CD4-positive, alpha-beta T cell (primary cell): ENCODE results near the gene PARVB. TPM values are rescaled to one million over a fixed set of nuclear protein-coding genes. Genes with fewer than 3 reads are reported as not detected.

Experiments
- ATAC-seq: fragments of 200-7000 bp; cut with Tn5 transposase; one replicate; pipeline ENCODE4 v1.10.0; 2022; ENCODE audit warnings: mild to moderate bottlenecking; ENCODE audit not compliant: poor library complexity
- CTCF ChIA-PET: fragments of 350-600 bp; sonication (Branson Sonifier 250); formaldehyde crosslinking; loops from one replicate; lab custom pipeline; 2021; ENCODE audit warnings: antibody characterized with exemption, inconsistent platforms; lab: Charles Lee
- POLR2A ChIA-PET: fragments of 350-600 bp; sonication (Branson Sonifier 250); formaldehyde crosslinking; loops from one replicate; lab custom pipeline; 2021; ENCODE audit warnings: antibody characterized with exemption, inconsistent platforms; lab: Charles Lee
- DNase-seq, 14 experiments: peaks; one replicate each; pipeline ENCODE4 v3.0.0-alpha.2; 2013 to 2020; ENCODE audit warnings: mixed read lengths in 2 of 14
- H3K27ac ChIP-seq, 2 donors: one replicate each; pipeline versions ENCODE4 v1.5.1 to v1.7.0; 2013; ENCODE audit warnings: low read length in 2 of 2, low read depth in 1 of 2, mild to moderate bottlenecking in 1 of 2
- H3K27me3 ChIP-seq, 2 experiments: 1 replicate in 1 of 2; 2 replicates in 1 of 2; pipeline versions ENCODE4 v1.6.1 to v1.7.0; 2013; ENCODE audit warnings: low read length in 2 of 2, control low read depth in 1 of 2, mild to moderate bottlenecking in 1 of 2, moderate library complexity in 1 of 2; ENCODE audit not compliant: insufficient read depth in 2 of 2, control insufficient read depth in 1 of 2
- H3K36me3 ChIP-seq: one replicate; pipeline ENCODE4 v1.6.1; 2013; ENCODE audit warnings: low read length, control low read depth; ENCODE audit not compliant: insufficient read depth
- H3K4me1 ChIP-seq: one replicate; pipeline ENCODE4 v1.6.1; 2013; ENCODE audit warnings: low read length, control low read depth; ENCODE audit not compliant: insufficient read depth
- H3K4me3 ChIP-seq: one replicate; pipeline ENCODE4 v1.5.1; 2013; ENCODE audit warnings: mild to moderate bottlenecking, low read length, moderate library complexity
- H3K9me3 ChIP-seq, 2 experiments: 1 replicate in 1 of 2; 2 replicates in 1 of 2; pipeline versions ENCODE4 v1.6.1 to v1.7.0; 2013; ENCODE audit warnings: low read length in 2 of 2, mild to moderate bottlenecking in 2 of 2, control low read depth in 1 of 2, moderate library complexity in 1 of 2; ENCODE audit not compliant: control insufficient read depth in 1 of 2, insufficient read depth in 1 of 2
- H3K27ac Mint-ChIP-seq: one replicate; pipeline ENCODE4 v1.8.0; 2020; ENCODE audit warnings: mixed read lengths
- H3K27me3 Mint-ChIP-seq: one replicate; pipeline ENCODE4 v1.8.0; 2021; ENCODE audit warnings: mixed read lengths
- H3K36me3 Mint-ChIP-seq: one replicate; pipeline ENCODE4 v1.8.0; 2021; ENCODE audit warnings: low read depth, mixed read lengths
- H3K4me1 Mint-ChIP-seq: one replicate; pipeline ENCODE4 v1.8.0; 2021; ENCODE audit warnings: low read depth, mixed read lengths
- H3K4me3 Mint-ChIP-seq: one replicate; pipeline ENCODE4 v1.8.0; 2020; ENCODE audit warnings: mild to moderate bottlenecking, mixed read lengths
- H3K9me3 Mint-ChIP-seq: one replicate; pipeline ENCODE4 v1.8.0; 2020; ENCODE audit warnings: mixed read lengths
- intact Hi-C, 2 experiments: fragments of 100-400 bp; cut with DNase I in 1 of 2; cut with micrococcal nuclease in 1 of 2; formaldehyde crosslinking; loops; one replicate each; pipeline versions ENCODE4 v1.15.1 to v1.9.0; 2023 to 2025; cut with DNase I, micrococcal nuclease
- total RNA-seq, 174 experiments: library from RNA in 2 of 174; stranded (reverse) in 2 of 174; gene quantifications; one replicate each; pipeline ENCODE4 v1.2.3 and lab custom pipeline; 2021 to 2026
- TF ChIP-seq, protein P1 (sequence below): fragments of 200-600 bp; IDR thresholded peaks from one replicate; pipeline ENCODE4 v1.8.0; 2022; ENCODE audit warnings: antibody characterized with exemption, mild to moderate bottlenecking

PARVB gene
- total RNA-seq, 2 experiments from 2014 or later, result 6.2 to 6.4 TPM

DNA sequence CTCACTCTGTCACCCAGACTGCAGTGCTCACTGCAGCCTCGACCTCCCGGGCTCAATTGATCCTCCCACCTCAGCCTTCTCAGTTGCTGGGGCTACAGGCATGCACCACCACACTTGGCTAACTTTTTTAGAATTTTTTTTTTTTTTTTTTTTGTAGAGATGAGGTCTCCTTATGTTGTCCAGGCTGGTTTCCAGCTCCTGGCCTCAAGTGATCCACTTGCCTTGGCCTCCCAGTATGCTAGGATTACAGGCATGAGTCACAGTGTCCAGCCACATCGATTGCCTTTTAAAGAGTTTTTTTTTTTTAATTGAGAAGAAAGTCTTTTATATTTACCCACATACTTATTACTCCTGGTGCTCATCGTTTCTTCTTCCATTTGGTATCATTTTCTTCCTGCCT is 186.6 kb downstream of the PARVB start:
- no peaks in the 10 kb centered on the region for H3K4me1 Mint-ChIP-seq
- H3K9me3 Mint-ChIP-seq, result peaks cover 6% of the 10 kb centered on the region
- ChIA-PET CTCF (no interaction called here), POLR2A (interaction anchor here (0.6 kb wide), 1 partner anchor 29 kb away, joined by 3 read pairs; no protein-coding TSS in a partner anchor)
- H3K27me3 ChIP-seq, result no peaks in the 10 kb centered on the region
- intact Hi-C loops, result no loop called here
- peaks cover 6% of the 10 kb centered on the region for H3K36me3 ChIP-seq
- no peak overlapping the region for H3K4me3 Mint-ChIP-seq
- peaks cover 0 to 18% of the 10 kb centered on the region in 2 experiments for H3K9me3 ChIP-seq
- H3K4me3 ChIP-seq, result no peak overlapping the region
- no peak overlapping the region for H3K27ac Mint-ChIP-seq
- no peaks in the 10 kb centered on the region for H3K4me1 ChIP-seq
- H3K27me3 Mint-ChIP-seq, result no peaks in the 10 kb centered on the region
- ATAC-seq (no peak), DNase-seq (no peak)
- H3K36me3 Mint-ChIP-seq, result peaks cover 32% of the 10 kb centered on the region
- H3K27ac ChIP-seq, result no peak overlapping the region
- TF ChIP-seq, protein P1, sequence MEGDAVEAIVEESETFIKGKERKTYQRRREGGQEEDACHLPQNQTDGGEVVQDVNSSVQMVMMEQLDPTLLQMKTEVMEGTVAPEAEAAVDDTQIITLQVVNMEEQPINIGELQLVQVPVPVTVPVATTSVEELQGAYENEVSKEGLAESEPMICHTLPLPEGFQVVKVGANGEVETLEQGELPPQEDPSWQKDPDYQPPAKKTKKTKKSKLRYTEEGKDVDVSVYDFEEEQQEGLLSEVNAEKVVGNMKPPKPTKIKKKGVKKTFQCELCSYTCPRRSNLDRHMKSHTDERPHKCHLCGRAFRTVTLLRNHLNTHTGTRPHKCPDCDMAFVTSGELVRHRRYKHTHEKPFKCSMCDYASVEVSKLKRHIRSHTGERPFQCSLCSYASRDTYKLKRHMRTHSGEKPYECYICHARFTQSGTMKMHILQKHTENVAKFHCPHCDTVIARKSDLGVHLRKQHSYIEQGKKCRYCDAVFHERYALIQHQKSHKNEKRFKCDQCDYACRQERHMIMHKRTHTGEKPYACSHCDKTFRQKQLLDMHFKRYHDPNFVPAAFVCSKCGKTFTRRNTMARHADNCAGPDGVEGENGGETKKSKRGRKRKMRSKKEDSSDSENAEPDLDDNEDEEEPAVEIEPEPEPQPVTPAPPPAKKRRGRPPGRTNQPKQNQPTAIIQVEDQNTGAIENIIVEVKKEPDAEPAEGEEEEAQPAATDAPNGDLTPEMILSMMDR, result no peak

GRCh38 chr22:44211256-44211945 is 187.3 kb downstream of the PARVB start:
- Mint-ChIP-seq H3K27me3 (no peaks in the 10 kb centered on the region), H3K27ac (no peak overlapping the region), H3K4me1 (no peaks in the 10 kb centered on the region), H3K9me3 (peaks cover 6% of the 10 kb centered on the region), H3K4me3 (no peak overlapping the region), H3K36me3 (peaks cover 30% of the 10 kb centered on the region)
- Histone ChIP-seq H3K4me1 (no peaks in the 10 kb centered on the region), H3K9me3 (peaks cover 0 to 23% of the 10 kb centered on the region in 2 experiments), H3K36me3 (peaks cover under 1% of the 10 kb centered on the region), H3K4me3 (no peak overlapping the region), H3K27ac (no peak overlapping the region), H3K27me3 (no peaks in the 10 kb centered on the region)
- ChIA-PET POLR2A (interaction anchor here (0.6 to 1.1 kb wide), 2 partner anchors 30 kb away, joined by 3 read pairs; no protein-coding TSS in a partner anchor), CTCF (no interaction called here)
- ATAC-seq (no peak), DNase-seq (no peak)
- intact Hi-C loops, result no loop called here
- TF ChIP-seq, protein P1, result no peak

- ChIA-PET POLR2A (interaction anchor here (1.1 kb wide), 1 partner anchor 31 kb away, joined by 3 read pairs; no protein-coding TSS in a partner anchor), CTCF (no interaction called here)
- H3K4me3 Mint-ChIP-seq, result no peak overlapping the region
- H3K9me3 Mint-ChIP-seq, result peaks cover 6% of the 10 kb centered on the region
- H3K36me3 Mint-ChIP-seq, result peaks cover 30% of the 10 kb centered on the region
- no peaks in the 10 kb centered on the region for H3K4me1 Mint-ChIP-seq
- intact Hi-C loops, result no loop called here
- H3K9me3 ChIP-seq, result peaks cover 0 to 26% of the 10 kb centered on the region in 2 experiments
- no peak overlapping the region for H3K27ac Mint-ChIP-seq
- no peaks in the 10 kb centered on the region for H3K4me1 ChIP-seq
- H3K4me3 ChIP-seq, result no peak overlapping the region
- ATAC-seq, result no peak
- no peak for DNase-seq
- H3K27me3 ChIP-seq, result no peaks in the 10 kb centered on the region
- TF ChIP-seq, protein P1, result no peak
- no peaks in the 10 kb centered on the region for H3K36me3 ChIP-seq
- no peak overlapping the region for H3K27ac ChIP-seq
- no peaks in the 10 kb centered on the region for H3K27me3 Mint-ChIP-seq
Measured at GRCh38 chr22:44211946-44212930, 188.1 kb downstream of the PARVB start.
